HG03103 (cell line): ENCODE results near the gene CPAMD8.
"Not testable (repeated sequence)": the region's sequence is repeated elsewhere in the genome, so short reads cannot be mapped to it uniquely, and the experiment has no call there.

Experiments used
- ATAC-seq: cut with Tn5 transposase; IDR thresholded peaks from one replicate; pipeline ENCODE4 v1.9.1; 2021; ENCODE audit warnings: low read depth; ENCODE audit not compliant: unreplicated experiment

CPAMD8 gene

DNA sequence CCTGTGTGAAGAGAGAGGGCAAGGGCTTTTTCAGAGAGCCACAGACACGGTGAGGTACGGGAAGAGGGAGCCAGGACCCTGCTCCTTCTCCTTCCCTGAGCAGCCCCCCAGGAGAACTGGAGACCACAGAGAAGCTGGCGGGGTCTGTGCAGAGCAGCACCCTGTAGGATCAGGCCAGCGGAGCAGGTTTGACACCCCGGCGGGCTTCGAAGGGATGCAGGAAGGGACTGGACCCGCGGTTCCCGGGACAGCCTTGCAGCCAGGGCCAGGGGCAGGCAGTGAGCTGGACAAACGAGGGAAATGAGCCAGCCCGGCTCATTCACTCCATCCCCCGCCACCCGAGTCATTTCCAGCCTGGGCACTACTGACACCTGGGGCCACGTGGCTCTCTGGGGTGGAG is 22.2 kb downstream of the CPAMD8 start:
- ATAC-seq, result no peak

DNA sequence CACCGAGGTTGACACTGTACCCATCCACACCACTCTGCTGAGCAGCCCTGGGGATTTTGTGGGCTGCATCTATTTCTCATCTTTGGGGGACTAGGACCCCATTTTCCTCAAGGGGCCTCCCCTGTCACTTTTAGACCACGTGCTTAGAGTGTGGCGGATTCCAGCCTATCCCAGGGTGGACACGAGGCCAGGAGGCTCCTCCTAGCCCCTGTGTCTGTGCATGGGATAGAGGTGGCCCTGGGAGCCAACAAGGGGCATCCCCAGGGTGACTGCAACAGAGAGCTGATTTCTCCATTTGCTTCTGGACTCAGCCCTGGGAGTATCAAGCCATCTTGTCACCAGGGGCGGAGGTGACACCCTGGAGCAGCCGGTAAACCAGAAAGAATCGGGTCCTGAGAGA is 24.2 kb downstream of the CPAMD8 start:
- ATAC-seq, result no peak

DNA sequence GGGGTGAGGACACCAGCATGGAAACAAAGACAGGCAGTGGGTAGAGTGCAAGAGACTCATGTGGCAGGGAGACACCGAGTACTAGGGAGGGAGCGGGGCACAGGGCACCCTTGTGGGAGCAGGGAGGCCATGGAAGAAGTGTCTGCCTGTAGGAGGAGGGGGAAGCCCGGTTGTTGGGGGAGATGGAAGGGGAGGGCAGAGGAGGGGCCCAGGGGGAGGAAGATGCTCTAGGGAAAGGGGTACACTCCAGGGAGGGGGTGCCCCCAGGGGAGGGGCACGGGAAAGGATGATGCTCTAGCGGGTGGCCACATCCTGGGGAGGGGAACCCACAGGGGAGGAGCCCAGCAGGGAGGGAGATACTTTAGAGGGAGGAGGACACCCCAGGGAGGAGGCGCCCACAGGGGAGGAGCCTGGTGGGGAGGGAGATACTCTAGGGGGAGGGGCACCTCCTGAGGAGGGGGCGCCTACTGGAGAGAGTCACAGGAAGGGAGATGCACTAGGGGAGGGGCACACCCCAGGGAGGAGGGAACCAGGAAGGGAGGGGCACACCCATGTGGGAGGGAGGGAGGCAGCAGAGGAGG is 24.9 kb downstream of the CPAMD8 start:
- ATAC-seq, result no peak

- no peak for ATAC-seq
Measured at GRCh38 chr19:16998635-16999194, 27.9 kb downstream of the CPAMD8 start.

GRCh38 chr19:16996838-16997490 is 29.6 kb downstream of the CPAMD8 start:
- not testable (repeated sequence) for ATAC-seq

DNA sequence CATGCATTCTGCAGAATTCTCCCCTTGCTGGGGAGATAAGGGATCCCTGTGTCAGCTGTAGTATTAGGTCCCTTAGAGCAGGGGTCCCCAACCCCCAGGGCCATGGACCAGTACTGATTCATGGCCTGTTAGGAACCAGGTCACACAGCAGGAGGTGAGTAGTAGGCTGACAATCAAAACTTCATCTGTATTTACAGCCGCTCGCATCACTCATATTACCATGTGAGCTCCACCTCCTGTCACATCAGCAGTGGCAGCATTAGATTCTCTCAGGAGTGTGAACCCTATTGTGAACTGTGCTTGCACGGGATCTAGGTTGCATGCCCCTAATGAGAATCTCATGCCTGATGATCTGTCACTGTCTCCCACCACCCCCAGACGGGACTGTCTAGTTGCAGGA is 37.9 kb downstream of the CPAMD8 start:
- no peak for ATAC-seq

DNA sequence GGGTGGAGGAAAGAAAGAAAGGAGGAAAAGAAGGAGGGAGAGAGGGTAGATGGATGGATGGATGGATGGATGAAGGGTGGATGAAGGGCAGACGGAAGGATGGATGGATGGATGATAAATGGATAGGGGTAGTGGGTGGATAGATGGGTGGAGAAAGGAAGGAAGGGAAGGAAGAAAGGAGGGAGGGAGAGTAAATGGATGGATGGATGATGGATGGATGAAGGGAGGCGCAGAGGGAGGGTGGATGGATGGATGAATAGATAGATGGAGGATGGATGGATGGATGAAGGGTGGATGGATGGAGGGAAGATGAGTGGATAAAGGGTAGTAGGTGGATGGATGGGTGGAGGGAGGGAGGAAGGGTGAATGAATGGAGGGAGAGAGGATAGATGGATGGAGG is 41.2 kb downstream of the CPAMD8 start:
- ATAC-seq, result no peak

- not testable (repeated sequence) for ATAC-seq
Measured at GRCh38 chr19:16982586-16982985, 44.0 kb downstream of the CPAMD8 start.

DNA sequence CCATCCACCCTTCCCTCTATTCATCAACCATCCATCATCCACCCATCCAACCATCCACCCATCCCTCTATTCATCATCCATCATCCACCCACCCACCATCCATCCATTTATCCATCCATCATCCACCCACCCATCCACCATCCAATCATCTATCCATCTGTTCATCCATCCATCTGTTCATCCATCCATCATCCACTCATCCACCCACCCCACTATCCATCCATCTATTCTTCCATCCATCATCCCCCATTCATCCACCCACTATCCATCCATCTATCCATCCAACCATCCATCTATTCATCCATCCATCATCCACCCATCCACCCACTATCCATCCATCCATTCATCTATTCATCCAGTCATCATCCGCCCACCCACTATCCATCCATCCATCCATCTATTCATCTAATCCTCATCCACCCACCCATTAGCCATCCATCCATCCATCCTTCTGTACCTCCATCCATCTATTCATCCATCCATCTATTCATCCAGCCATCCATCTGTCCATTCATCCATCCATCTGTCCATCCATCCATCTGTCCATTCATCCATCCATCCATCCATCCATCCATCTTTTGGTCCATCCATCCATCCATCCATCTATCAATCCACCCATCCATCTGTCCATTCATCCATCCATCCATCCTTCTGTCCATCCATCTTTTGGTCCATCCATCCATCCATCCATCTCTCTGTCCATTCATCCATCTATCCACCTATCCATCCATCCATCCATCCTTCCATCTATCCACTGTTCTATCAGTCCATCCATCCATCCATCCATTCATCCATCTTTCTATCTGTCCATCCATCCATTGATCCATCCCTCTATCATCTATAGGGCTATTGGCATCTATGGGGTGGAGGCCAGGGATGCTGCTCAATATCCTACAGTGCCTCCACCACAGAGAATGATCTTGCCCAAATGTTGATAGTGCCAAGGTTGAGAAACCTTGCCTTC is 47.5 kb downstream of the CPAMD8 start:
- no peak for ATAC-seq

DNA sequence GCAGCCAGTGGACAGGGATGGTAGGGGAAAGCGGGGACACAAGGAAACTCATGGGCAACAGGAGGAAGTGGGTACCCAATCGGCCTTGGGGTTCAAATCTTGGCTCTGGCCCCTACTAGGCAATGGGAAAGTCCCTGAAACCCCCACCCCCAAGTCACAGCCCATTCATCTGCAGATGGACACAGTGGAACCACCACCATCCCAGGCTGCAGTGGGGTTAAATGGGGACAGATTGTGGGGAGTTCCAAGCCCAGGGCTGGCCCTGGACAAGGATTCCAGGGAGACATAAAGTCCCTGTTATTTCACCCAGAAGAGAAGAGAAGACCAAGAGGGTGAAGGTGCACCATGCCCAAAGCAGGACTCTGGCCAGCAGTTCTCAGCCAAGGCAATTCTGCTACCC is 48.5 kb downstream of the CPAMD8 start:
- no peak for ATAC-seq

DNA sequence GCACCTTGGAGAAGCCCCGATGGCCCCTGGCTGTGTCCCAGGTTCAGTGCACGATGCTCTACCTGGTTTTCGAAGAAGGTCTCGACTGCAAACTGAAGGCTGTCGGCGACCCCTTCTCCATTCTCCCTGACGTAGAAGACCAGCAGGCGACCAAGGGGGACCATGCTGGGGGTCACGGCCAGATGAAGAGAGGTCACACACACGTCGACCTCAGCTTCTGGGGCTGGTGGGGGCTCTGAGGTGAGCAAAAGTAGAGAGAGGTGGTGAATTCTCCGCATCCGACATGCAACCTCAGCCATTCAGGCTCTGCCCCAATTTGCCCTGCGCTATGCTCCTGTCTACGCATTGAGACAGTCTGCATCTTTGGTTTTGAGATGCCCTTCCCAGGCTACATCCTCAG is 49.3 kb downstream of the CPAMD8 start:
- ATAC-seq, result no peak

- ATAC-seq, result no peak
Measured at GRCh38 chr19:16976446-16976845, 50.2 kb downstream of the CPAMD8 start.

DNA sequence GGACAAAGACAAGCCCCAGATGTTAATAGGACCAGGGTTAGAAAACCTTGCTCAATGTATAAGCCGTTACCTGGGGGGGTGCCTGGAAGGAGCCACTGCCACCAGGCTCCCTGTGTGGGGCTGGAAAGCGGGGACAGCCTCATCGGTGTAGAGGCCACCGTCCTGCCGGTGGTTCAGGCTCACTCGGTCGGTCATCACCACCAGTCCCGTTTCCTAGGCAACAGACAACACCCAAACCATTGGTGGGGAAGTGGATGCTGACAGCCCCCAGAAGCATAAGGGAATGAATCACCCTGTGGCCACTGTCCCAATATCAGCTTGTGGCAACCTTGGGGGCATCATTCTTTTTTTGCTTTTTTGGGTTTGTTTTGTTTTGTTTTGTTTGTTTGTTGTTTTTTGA is 55.8 kb downstream of the CPAMD8 start:
- no peak for ATAC-seq

DNA sequence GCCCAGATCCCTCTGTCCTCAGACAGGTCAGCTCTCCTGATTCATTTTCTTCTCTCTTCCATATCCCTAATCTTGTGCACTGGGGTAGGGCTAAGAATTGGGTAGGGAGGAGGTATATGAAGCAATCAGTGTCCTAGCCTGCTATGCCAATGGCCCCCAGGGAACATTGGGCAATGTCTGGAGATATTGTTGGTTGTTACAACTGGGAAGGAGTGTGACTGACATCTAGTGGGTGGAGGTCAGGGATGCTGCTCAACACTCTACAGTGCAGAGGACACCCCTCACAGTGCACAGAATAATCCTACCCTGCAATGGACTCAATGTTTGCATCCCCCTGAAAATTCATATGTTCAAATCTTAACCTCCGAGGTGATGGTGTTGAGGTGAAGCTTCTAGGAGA is 57.5 kb downstream of the CPAMD8 start:
- no peak for ATAC-seq

- ATAC-seq, result not testable (repeated sequence)
Measured at GRCh38 chr19:16960996-16961822, 65.4 kb downstream of the CPAMD8 start.

- ATAC-seq, result not testable (repeated sequence)
Measured at GRCh38 chr19:16958277-16958676, 68.3 kb downstream of the CPAMD8 start.

DNA sequence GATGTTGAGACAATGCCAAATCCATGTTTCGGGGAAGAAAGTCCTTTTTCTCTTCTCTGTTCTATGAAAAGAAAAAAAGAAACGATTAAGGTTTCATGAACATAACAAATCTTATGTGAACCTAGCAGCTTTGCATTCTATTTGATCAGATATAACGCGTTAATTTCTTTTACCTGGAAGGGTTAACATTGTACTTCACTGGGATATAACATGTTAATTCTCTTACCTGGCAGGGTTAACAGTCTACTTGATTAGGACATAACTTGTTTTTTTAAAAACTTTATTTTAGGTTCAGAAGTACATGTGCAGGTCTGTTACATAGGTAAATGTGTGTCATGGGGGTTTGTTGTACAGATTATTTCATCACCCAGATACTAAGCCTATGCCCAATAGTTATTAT is 68.8 kb downstream of the CPAMD8 start:
- ATAC-seq, result no peak

DNA sequence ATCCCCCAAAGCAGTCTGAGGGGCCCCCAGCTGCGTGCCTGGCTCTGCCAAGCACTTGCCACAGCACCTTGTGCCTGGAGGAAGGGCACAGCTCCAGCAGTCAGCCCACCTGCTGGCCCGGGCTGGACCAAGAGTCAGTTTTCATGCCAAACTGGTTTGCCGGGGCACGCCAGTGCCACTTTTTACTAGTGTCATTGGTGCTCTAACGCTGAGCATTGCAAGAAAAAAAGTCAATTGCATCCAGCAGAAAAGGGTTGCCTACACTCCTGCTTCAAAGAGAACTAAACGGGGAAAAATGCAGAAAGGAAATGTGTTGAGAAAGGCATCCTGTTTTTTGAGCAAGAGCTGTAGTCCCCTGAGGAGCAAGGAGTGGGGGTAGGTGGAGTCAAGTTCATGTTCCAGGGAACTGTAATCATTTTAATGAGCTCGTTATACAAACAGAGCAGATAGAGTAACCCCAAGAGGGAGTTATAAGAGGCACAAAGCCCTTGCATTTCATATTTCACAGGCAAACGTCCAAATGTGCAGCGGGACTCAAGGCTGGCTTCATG is 69.4 kb downstream of the CPAMD8 start:
- no peak for ATAC-seq

DNA sequence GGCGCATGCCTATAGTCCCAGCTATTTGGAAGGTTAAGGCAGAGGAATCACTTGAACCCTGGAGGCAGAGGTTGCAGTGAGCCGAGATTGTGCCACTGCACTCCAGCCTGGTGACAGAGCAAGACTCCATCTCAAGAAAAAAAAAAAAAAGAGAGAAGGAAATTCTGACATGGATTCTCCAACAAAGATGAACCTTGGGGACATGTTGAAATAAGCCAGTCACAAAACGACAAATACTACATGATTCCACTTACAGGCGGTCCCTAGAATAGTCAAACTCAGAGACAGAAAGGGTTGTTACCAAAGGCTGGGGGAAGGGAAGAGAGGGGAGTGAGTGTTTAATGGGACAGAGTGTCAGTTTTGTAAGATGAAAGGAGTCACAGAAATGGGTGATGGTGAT is 71.4 kb downstream of the CPAMD8 start:
- no peak for ATAC-seq

DNA sequence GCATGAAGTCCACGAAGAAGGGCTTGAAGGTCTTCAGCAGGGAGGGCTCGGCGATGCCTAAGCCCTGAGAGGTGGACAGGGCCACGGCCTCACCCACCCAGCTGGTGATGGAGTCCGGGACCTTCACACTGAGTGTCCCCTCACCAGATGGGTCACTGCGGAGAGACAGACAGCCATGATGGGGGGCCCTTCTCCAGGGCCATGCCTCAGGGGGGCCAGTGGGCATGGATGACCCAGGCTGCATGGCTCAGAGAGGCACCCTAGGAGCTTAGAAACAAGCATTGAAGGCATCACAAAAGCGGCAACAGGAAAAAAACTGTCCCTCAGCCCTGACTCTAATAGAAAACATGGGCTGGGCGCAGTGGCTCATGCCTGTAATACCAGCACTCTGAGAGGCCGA is 74.6 kb downstream of the CPAMD8 start:
- ATAC-seq, result no peak
